Colonic mucosa (tissue), 4 donors: ENCODE measurements around the gene WBP2NL. TPM values are rescaled to one million over a fixed set of nuclear protein-coding genes. Genes with fewer than 3 reads are reported as not detected.

ENCODE experiments used
- DNase-seq: peaks from one replicate; pipeline ENCODE4 v3.0.0-alpha.2; 2020
- H3K27ac ChIP-seq: fragments of 200-600 bp; one replicate; pipeline ENCODE4 v1.8.0; 2021
- H3K27me3 ChIP-seq: fragments of 200-600 bp; one replicate; pipeline ENCODE4 v1.8.0; 2021
- H3K36me3 ChIP-seq: fragments of 200-600 bp; one replicate; pipeline ENCODE4 v1.8.0; 2021
- H3K4me1 ChIP-seq: fragments of 200-600 bp; one replicate; pipeline ENCODE4 v1.8.0; 2021; ENCODE audit warnings: mild to moderate bottlenecking
- H3K4me3 ChIP-seq: fragments of 200-600 bp; one replicate; pipeline ENCODE4 v1.8.0; 2021
- H3K9ac ChIP-seq, 2 donors: one replicate each; pipeline ENCODE4 v1.7.0; 2013; ENCODE audit warnings: control low read depth in 2 of 2, low read depth in 2 of 2, low read length in 2 of 2
- H3K9me3 ChIP-seq: fragments of 200-600 bp; one replicate; pipeline ENCODE4 v1.8.0; 2021
- CTCF ChIP-seq: fragments of 200-600 bp; IDR thresholded peaks from one replicate; pipeline ENCODE4 v1.8.0; 2022; ENCODE audit warnings: antibody characterized with exemption, mild to moderate bottlenecking
- intact Hi-C: fragments of 100-400 bp; cut with DNase I; formaldehyde crosslinking; loops from one replicate; pipeline ENCODE4 v1.14.1; 2022
- total RNA-seq, 2 donors: library from RNA; stranded (reverse); fragmentation: NEBNext Ultra II Directional in 1 of 2; extraction: Animal tissue kit (Norgen Biotek cat#: 25700) in 1 of 2; gene quantifications; one replicate each; pipeline ENCODE4 v1.2.1, GENCODE V29; 2021
- donor health status: healthy.
- donor health status: DM: no; HTN: no; CAD: no.
- donor health status: DM: no; HTN: no; CAD: no.

The WBP2NL gene
- total RNA-seq, 2 donors from 2014 or later, result 1.1 to 1.9 TPM

GRCh38 chr22:41979423-41980250 lies 19.0 kb upstream of the WBP2NL start:
- intact Hi-C loops, result loop anchor here (10.0 kb wide), 1 partner anchor 455 kb away; the partner anchor contains the start of gene NFAM1
- no peak overlapping the region for H3K27ac ChIP-seq
- no peaks in the 10 kb centered on the region for H3K4me1 ChIP-seq
- H3K4me3 ChIP-seq, result no peak overlapping the region
- H3K27me3 ChIP-seq, result peaks cover 27% of the 10 kb centered on the region
- H3K36me3 ChIP-seq, result no peaks in the 10 kb centered on the region
- no peak for TF ChIP-seq CTCF
- H3K9me3 ChIP-seq, result no peaks in the 10 kb centered on the region
- H3K9ac ChIP-seq, result no peak overlapping the region
- DNase-seq, result no peak

GRCh38 chr22:41982865-41983264 lies 15.7 kb upstream of the WBP2NL start:
- intact Hi-C loops, result no loop called here
- H3K9me3 ChIP-seq, result no peaks in the 10 kb centered on the region
- no peaks in the 10 kb centered on the region for H3K4me1 ChIP-seq
- H3K27me3 ChIP-seq, result peaks cover 4% of the 10 kb centered on the region
- H3K27ac ChIP-seq, result no peak overlapping the region
- H3K36me3 ChIP-seq, result no peaks in the 10 kb centered on the region
- DNase-seq, result no peak
- H3K4me3 ChIP-seq, result no peak overlapping the region
- H3K9ac ChIP-seq, result no peak overlapping the region
- TF ChIP-seq CTCF, result no peak

- Histone ChIP-seq H3K36me3 (no peaks in the 10 kb centered on the region), H3K4me3 (no peak overlapping the region), H3K27me3 (no peaks in the 10 kb centered on the region), H3K9me3 (no peaks in the 10 kb centered on the region), H3K9ac (no peak overlapping the region), H3K4me1 (no peaks in the 10 kb centered on the region), H3K27ac (no peak overlapping the region)
- TF ChIP-seq CTCF, result no peak
- no peak for DNase-seq
- intact Hi-C loops, result no loop called here
Observed at GRCh38 chr22:41983513-41984405, 14.8 kb upstream of the WBP2NL start.

GRCh38 chr22:41987276-41987675 lies 11.3 kb upstream of the WBP2NL start:
- Histone ChIP-seq H3K27me3 (no peaks in the 10 kb centered on the region), H3K36me3 (no peaks in the 10 kb centered on the region), H3K9ac (no peak overlapping the region), H3K4me1 (no peaks in the 10 kb centered on the region), H3K27ac (no peak overlapping the region), H3K9me3 (no peaks in the 10 kb centered on the region), H3K4me3 (no peak overlapping the region)
- intact Hi-C loops, result no loop called here
- no peak for TF ChIP-seq CTCF
- no peak for DNase-seq

GRCh38 chr22:41989246-41989645 lies 9.3 kb upstream of the WBP2NL start:
- no peak overlapping the region for H3K27ac ChIP-seq
- no peak for TF ChIP-seq CTCF
- no peak overlapping the region for H3K9ac ChIP-seq
- no peak for DNase-seq
- no peaks in the 10 kb centered on the region for H3K27me3 ChIP-seq
- H3K4me1 ChIP-seq, result no peaks in the 10 kb centered on the region
- intact Hi-C loops, result no loop called here
- no peaks in the 10 kb centered on the region for H3K36me3 ChIP-seq
- H3K9me3 ChIP-seq, result no peaks in the 10 kb centered on the region
- no peak overlapping the region for H3K4me3 ChIP-seq
